ENCODE data around the gene GNA14.

- TF ChIP-seq POLR2A (IDR thresholded peaks at IDR 0.05) (no peak), CTCF (IDR thresholded peaks at IDR 0.05) (no peak)
These were observed 62.8 kb downstream of the GNA14 start for GRCh38 chr9:77585335-77585786.
